ENCODE data around the gene HAUS7. TPM values are rescaled to one million over a fixed set of nuclear protein-coding genes. Genes with fewer than 3 reads are reported as not detected.

HAUS7 gene
- total RNA-seq, 2 experiments from 2014 or later: 56.6 to 57.7 TPM

- no peak overlapping the region for H3K4me3 Mint-ChIP-seq
- no peak for DNase-seq
- H3K27me3 Mint-ChIP-seq (ENCODE audit: low read depth): no peaks in the 10 kb centered on the region
- CTCF ChIA-PET: no interaction called here
- POLR2A ChIA-PET: no interaction called here
- ATAC-seq: no peak
- no peaks in the 10 kb centered on the region for H3K4me1 Mint-ChIP-seq (ENCODE audit: low read depth)
- H3K27ac Mint-ChIP-seq: no peak overlapping the region
- H3K9me3 Mint-ChIP-seq (ENCODE audit: insufficient read depth): no peaks in the 10 kb centered on the region
- no peaks in the 10 kb centered on the region for H3K36me3 Mint-ChIP-seq (ENCODE audit: low read depth)
These were observed 15.8 kb upstream of the HAUS7 start for GRCh38 chrX:153486171-153486570.

DNA sequence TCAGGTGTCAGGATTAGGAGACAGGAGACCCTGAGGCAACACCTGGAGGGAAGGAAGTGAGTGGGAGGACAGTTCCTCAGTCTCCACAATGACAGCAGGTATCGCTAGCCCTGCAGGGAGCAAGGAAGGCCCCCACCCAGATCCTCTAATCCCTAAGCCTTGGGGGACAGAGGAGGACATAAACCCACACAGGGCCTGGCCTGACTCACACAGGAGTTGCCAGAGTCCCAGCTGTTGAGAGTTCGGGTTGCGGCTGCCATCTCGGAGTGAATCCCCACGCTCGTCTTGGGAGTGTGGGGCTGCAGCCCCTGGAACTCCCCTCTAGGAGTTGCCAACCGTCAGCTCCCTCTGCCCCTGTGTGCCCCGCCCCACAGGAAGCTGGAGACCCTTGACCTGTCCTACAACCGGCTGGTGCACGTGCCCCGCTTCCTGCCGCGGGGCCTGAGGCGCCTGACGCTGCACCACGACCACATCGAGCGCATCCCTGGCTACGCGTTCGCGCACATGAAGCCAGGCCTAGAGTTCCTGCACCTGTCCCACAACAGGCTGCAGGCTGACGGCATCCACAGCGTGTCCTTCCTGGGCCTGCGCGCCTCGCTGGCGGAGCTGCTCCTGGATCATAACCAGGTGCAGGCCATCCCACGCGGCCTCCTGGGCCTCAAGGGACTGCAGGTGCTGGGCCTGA, 15.2 kb upstream of the HAUS7 start:
- Mint-ChIP-seq H3K4me1 (ENCODE audit: low read depth) (no peaks in the 10 kb centered on the region), H3K27ac (no peak overlapping the region), H3K36me3 (ENCODE audit: low read depth) (no peaks in the 10 kb centered on the region), H3K9me3 (ENCODE audit: insufficient read depth) (no peaks in the 10 kb centered on the region), H3K4me3 (no peak overlapping the region), H3K27me3 (ENCODE audit: low read depth) (no peaks in the 10 kb centered on the region)
- ChIA-PET CTCF (no interaction called here), POLR2A (no interaction called here)
- DNase-seq: no peak
- ATAC-seq: no peak

GRCh38 chrX:153482376-153483015, 12.1 kb upstream of the HAUS7 start:
- DNase-seq (no peak), ATAC-seq (no peak)
- H3K27me3 Mint-ChIP-seq (ENCODE audit: low read depth): no peaks in the 10 kb centered on the region
- H3K36me3 Mint-ChIP-seq (ENCODE audit: low read depth): no peaks in the 10 kb centered on the region
- ChIA-PET CTCF (interaction anchor here (1.2 kb wide), 1 partner anchor 11 kb away, joined by 4 read pairs; no protein-coding TSS in a partner anchor), POLR2A (no interaction called here)
- H3K4me3 Mint-ChIP-seq: no peak overlapping the region
- H3K9me3 Mint-ChIP-seq (ENCODE audit: insufficient read depth): no peaks in the 10 kb centered on the region
- no peaks in the 10 kb centered on the region for H3K4me1 Mint-ChIP-seq (ENCODE audit: low read depth)
- H3K27ac Mint-ChIP-seq: no peak overlapping the region

- CTCF ChIA-PET: no interaction called here
- Mint-ChIP-seq H3K27ac (no peak overlapping the region), H3K27me3 (ENCODE audit: low read depth) (no peaks in the 10 kb centered on the region), H3K4me1 (ENCODE audit: low read depth) (no peaks in the 10 kb centered on the region), H3K9me3 (ENCODE audit: insufficient read depth) (no peaks in the 10 kb centered on the region), H3K4me3 (no peak overlapping the region), H3K36me3 (ENCODE audit: low read depth) (no peaks in the 10 kb centered on the region)
- no peak for DNase-seq
- ATAC-seq: no peak
- POLR2A ChIA-PET: no interaction called here
These were observed 10.7 kb upstream of the HAUS7 start for GRCh38 chrX:153481043-153481442.

DNA sequence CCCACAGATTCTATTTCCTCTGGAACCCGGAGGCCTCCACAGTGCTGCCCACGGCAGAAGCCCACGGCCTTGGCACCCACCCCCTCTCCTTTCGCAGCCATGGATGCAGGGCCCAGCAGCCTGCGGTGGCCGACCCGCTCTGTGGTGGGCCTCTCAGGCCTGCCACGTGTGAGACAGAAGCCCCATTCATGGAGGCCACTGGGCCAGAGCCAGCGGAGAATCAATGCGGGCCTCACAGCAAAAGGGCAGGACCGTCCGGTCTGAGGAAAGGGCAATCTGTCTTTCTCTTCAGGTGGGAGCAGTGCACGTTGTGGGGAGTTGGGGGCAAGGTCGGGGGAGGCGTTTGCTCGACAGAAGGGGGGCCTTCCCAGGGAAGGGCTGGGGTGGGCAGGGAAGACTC, 8.4 kb upstream of the HAUS7 start:
- Mint-ChIP-seq H3K9me3 (ENCODE audit: insufficient read depth) (no peaks in the 10 kb centered on the region), H3K4me3 (no peak overlapping the region), H3K27me3 (ENCODE audit: low read depth) (peaks cover 4% of the 10 kb centered on the region), H3K4me1 (ENCODE audit: low read depth) (peaks cover 2% of the 10 kb centered on the region), H3K27ac (no peak overlapping the region), H3K36me3 (ENCODE audit: low read depth) (no peaks in the 10 kb centered on the region)
- ChIA-PET CTCF (interaction anchor here (1.2 kb wide), 1 partner anchor 8 kb away, joined by 3 read pairs; no protein-coding TSS in a partner anchor), POLR2A (no interaction called here)
- ATAC-seq (no peak), DNase-seq (no peak)

GRCh38 chrX:153477901-153478300, 7.5 kb upstream of the HAUS7 start:
- CTCF ChIA-PET: no interaction called here
- no peaks in the 10 kb centered on the region for H3K36me3 Mint-ChIP-seq (ENCODE audit: low read depth)
- POLR2A ChIA-PET: no interaction called here
- no peak overlapping the region for H3K27ac Mint-ChIP-seq
- H3K4me3 Mint-ChIP-seq: no peak overlapping the region
- H3K27me3 Mint-ChIP-seq (ENCODE audit: low read depth): peaks cover 4% of the 10 kb centered on the region
- ATAC-seq (no peak), DNase-seq (no peak)
- peaks cover 2% of the 10 kb centered on the region for H3K4me1 Mint-ChIP-seq (ENCODE audit: low read depth)
- no peaks in the 10 kb centered on the region for H3K9me3 Mint-ChIP-seq (ENCODE audit: insufficient read depth)

DNA sequence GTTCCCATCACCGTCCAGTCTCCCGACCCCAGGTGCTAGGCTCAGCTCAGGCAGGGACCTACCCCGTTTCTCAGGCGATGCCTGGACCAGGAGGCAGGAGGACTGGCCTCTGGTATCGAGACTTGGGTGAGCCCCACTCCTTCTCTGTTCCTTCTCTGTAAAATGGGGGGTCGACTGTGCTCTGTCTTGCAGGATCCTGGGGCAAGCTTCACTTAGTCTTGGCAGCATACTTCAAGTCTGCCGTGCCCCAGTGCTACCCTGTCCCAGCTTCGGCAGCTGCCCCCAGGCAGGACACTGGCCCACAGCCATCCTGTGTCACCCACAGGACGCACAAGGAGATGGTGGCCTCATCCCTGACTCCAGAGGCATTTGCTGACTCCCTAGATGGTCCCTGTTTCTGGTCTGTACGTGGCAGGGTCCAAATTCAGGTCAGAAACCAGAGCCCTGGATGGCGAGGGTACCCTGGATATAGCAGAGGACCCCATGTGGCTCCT, 7.0 kb upstream of the HAUS7 start:
- Mint-ChIP-seq H3K36me3 (ENCODE audit: low read depth) (no peaks in the 10 kb centered on the region), H3K9me3 (ENCODE audit: insufficient read depth) (no peaks in the 10 kb centered on the region), H3K27me3 (ENCODE audit: low read depth) (peaks cover 4% of the 10 kb centered on the region), H3K4me3 (no peak overlapping the region), H3K4me1 (ENCODE audit: low read depth) (peaks cover 2% of the 10 kb centered on the region), H3K27ac (no peak overlapping the region)
- POLR2A ChIA-PET: no interaction called here
- CTCF ChIA-PET: no interaction called here
- ATAC-seq: no peak
- no peak for DNase-seq

GRCh38 chrX:153476666-153477363, 6.4 kb upstream of the HAUS7 start:
- peaks cover 4% of the 10 kb centered on the region for H3K27me3 Mint-ChIP-seq (ENCODE audit: low read depth)
- no peak for ATAC-seq
- no peak overlapping the region for H3K27ac Mint-ChIP-seq
- ChIA-PET POLR2A (no interaction called here), CTCF (no interaction called here)
- DNase-seq: no peak
- peaks cover 2% of the 10 kb centered on the region for H3K4me1 Mint-ChIP-seq (ENCODE audit: low read depth)
- no peak overlapping the region for H3K4me3 Mint-ChIP-seq
- no peaks in the 10 kb centered on the region for H3K36me3 Mint-ChIP-seq (ENCODE audit: low read depth)
- no peaks in the 10 kb centered on the region for H3K9me3 Mint-ChIP-seq (ENCODE audit: insufficient read depth)

DNA sequence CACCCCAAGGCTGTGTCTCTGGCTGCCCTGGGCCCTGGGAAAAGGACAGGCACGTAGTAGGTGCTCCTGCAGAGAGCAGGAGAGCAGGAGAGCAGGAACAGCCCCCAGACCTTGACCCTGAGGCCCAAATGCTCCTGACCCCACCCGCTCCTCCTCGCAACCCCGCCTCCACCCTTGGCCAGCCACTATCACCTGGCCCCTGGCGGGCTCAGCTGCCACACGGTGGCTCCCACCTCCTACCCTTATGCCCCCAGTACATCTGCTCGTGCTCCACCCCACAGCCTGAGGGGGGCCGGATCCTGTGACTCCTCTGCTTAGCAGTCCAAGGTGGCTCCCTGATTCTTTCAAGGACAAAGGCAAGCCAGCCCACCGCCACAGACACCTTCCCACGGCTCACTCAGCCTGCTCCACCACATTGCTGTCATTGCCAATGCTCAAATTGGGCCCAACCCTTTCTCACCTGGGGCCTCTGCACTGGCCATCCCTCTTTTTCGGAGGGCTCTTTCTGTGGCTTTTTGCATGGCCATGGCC, 5.4 kb upstream of the HAUS7 start:
- Mint-ChIP-seq H3K4me1 (ENCODE audit: low read depth) (peaks cover 2% of the 10 kb centered on the region), H3K27ac (no peak overlapping the region), H3K36me3 (ENCODE audit: low read depth) (no peaks in the 10 kb centered on the region), H3K4me3 (no peak overlapping the region), H3K9me3 (ENCODE audit: insufficient read depth) (no peaks in the 10 kb centered on the region), H3K27me3 (ENCODE audit: low read depth) (peaks cover 4% of the 10 kb centered on the region)
- ATAC-seq (no peak), DNase-seq (no peak)
- CTCF ChIA-PET: interaction anchor here (1.3 kb wide), 1 partner anchor 31 kb away, joined by 4 read pairs; no protein-coding TSS in a partner anchor
- POLR2A ChIA-PET: no interaction called here

- CTCF ChIA-PET: interaction anchor here (1.3 kb wide), 1 partner anchor 32 kb away, joined by 4 read pairs; no protein-coding TSS in a partner anchor
- no peaks in the 10 kb centered on the region for H3K9me3 Mint-ChIP-seq (ENCODE audit: insufficient read depth)
- POLR2A ChIA-PET: no interaction called here
- peaks cover 2% of the 10 kb centered on the region for H3K4me1 Mint-ChIP-seq (ENCODE audit: low read depth)
- H3K27me3 Mint-ChIP-seq (ENCODE audit: low read depth): peaks cover 4% of the 10 kb centered on the region
- H3K36me3 Mint-ChIP-seq (ENCODE audit: low read depth): no peaks in the 10 kb centered on the region
- DNase-seq: no peak
- H3K27ac Mint-ChIP-seq: no peak overlapping the region
- ATAC-seq: no peak
- H3K4me3 Mint-ChIP-seq: no peak overlapping the region
These were observed 4.9 kb upstream of the HAUS7 start for GRCh38 chrX:153475271-153475670.

DNA sequence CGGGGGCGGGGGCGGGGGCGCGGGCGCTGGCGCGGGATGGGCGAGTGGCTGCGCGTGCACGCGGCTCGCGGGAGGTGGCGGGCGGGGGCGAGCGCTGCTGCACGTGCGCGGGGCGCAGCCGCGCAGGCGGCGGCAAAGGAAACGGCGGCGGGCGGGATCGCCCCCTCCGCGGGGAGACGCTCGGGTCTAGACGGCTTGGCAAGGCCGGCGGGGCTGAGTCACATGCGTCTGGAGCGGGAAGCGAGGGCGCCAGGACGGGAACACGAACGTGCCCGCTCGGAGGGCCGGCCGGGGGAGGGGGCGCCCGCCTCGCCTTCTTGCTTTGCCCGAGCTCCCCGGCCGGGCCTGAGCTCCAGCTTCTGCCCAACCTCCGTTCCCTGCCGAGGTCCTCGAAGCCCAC, 4.3 kb upstream of the HAUS7 start:
- ATAC-seq: no peak

DNA sequence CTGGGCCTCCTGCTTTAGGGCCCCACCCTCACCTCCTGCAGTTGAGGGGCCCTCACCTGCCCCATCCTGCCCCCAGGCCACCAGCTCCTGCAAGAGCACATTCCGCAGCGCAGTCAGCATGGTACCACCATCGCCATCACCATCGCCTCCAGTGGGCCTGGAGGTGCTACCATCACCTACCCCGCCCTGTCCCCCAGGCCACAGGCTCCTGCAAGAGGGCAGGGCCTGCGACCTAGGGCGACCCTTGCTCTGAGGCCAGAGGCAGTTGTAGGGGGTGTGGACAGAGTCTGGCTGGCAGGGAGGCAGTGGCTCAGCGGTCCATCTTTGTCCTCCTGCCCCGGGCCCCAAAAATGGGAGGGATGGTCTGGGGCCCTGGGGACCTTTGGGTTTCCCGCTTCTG, 3.9 kb upstream of the HAUS7 start:
- Mint-ChIP-seq H3K36me3 (ENCODE audit: low read depth) (no peaks in the 10 kb centered on the region), H3K27ac (no peak overlapping the region), H3K27me3 (ENCODE audit: low read depth) (peaks cover 4% of the 10 kb centered on the region), H3K9me3 (ENCODE audit: insufficient read depth) (no peaks in the 10 kb centered on the region), H3K4me1 (ENCODE audit: low read depth) (peaks cover 5% of the 10 kb centered on the region), H3K4me3 (no peak overlapping the region)
- no peak for ATAC-seq
- ChIA-PET POLR2A (no interaction called here), CTCF (interaction anchor here (5.2 kb wide), 1 partner anchor 32 kb away, joined by 38 read pairs; no protein-coding TSS in a partner anchor)
- DNase-seq: no peak

More for the DNA sequence above, 4.3 kb upstream of the HAUS7 start:
- CTCF ChIA-PET: interaction anchor here (1.3 kb wide), 1 partner anchor 33 kb away, joined by 4 read pairs; no protein-coding TSS in a partner anchor
- Mint-ChIP-seq H3K4me1 (ENCODE audit: low read depth) (peaks cover 2% of the 10 kb centered on the region), H3K27ac (no peak overlapping the region), H3K9me3 (ENCODE audit: insufficient read depth) (no peaks in the 10 kb centered on the region), H3K4me3 (no peak overlapping the region), H3K27me3 (ENCODE audit: low read depth) (peaks cover 4% of the 10 kb centered on the region), H3K36me3 (ENCODE audit: low read depth) (no peaks in the 10 kb centered on the region)
- peak; percentile 26 for DNase-seq
- POLR2A ChIA-PET: no interaction called here

All from activated CD8-positive, alpha-beta T cell treated with anti-CD3 and anti-CD28 coated beads, Interleukin-2, amount 10 ng/mL, durations not matched to agents 7 days and 5 days (primary cell).